Retinal pigment epithelial cell (primary cell): ENCODE results near the gene SH3BGRL3.

Experiments
- DNase-seq: peaks from one replicate; pipeline ENCODE4 v3.0.0-alpha.2; 2010; ENCODE audit warnings: low read depth
- H3K4me3 ChIP-seq: 2 replicates; pipeline ENCODE4 v1.5.1; 2011; ENCODE audit warnings: mild to moderate bottlenecking, low read length, control low read depth, moderate library complexity
- CTCF ChIP-seq: conservative IDR thresholded peaks from 2 replicates; pipeline ENCODE4 v1.5.1; 2011; ENCODE audit warnings: low read depth, low read length, control low read depth, inconsistent platforms

Gene SH3BGRL3

GRCh38 chr1:26277719-26278118 lies 2.2 kb upstream of the SH3BGRL3 start:
- no peak overlapping the region for H3K4me3 ChIP-seq
- no peak for DNase-seq
- TF ChIP-seq CTCF: no peak

- DNase-seq: no peak
- H3K4me3 ChIP-seq: no peak overlapping the region
- no peak for TF ChIP-seq CTCF
Measured at GRCh38 chr1:26278303-26278702, 1.6 kb upstream of the SH3BGRL3 start.

- DNase-seq: no peak
- peak overlapping the region; percentile 70 for H3K4me3 ChIP-seq
- no peak for TF ChIP-seq CTCF
Measured at GRCh38 chr1:26278724-26279455, 996 bp upstream of the SH3BGRL3 start.

GRCh38 chr1:26280333-26281042 lies 602 bp downstream of the SH3BGRL3 start:
- no peak for TF ChIP-seq CTCF
- peak overlapping the region; percentile 70 for H3K4me3 ChIP-seq
- DNase-seq: no peak

- no peak overlapping the region for H3K4me3 ChIP-seq
- DNase-seq: no peak
- TF ChIP-seq CTCF: no peak
Measured at GRCh38 chr1:26281091-26281958, 1.4 kb downstream of the SH3BGRL3 start.

- TF ChIP-seq CTCF: no peak
- H3K4me3 ChIP-seq: no peak overlapping the region
- no peak for DNase-seq
Measured at GRCh38 chr1:26281971-26282370, 2.1 kb downstream of the SH3BGRL3 start.
